MM.1S (cell line): Measurements from ENCODE around the gene RPF1.

ENCODE experiments used
- EZH2 ChIP-seq: fragments of 300-600 bp; sonication (generic); optimal IDR thresholded peaks from 2 replicates; pipeline ENCODE3; 2017; ENCODE audit warnings: low read depth, mild to moderate bottlenecking, antibody characterized with exemption, low read length, mixed read lengths
- TF ChIP-seq, protein P1 (sequence below): fragments of 300-600 bp; sonication (generic); IDR thresholded peaks from 2 replicates; pipeline ENCODE4 v1.5.1; 2016; ENCODE audit warnings: antibody characterized with exemption, low read length, mixed read lengths

DNA sequence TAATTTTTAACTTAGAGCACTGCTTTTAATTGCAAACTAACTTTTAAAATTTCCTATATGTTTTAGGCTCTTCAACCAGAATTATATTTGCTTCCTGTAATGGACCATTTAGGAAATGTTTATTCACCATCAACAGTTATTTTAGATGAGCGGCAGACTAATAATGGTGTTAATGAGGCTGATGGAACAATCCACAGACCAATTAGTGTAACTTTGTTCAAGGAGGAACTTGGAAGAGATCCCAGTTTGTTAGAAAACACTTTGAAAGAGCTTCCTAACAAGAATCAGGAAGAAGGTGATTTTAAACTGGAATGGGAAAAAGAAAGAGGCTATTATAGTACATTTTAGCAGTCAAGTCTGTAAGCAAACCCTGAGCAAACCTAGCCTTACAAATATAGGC is 46.7 kb downstream of the RPF1 start:
- TF ChIP-seq, protein P1, sequence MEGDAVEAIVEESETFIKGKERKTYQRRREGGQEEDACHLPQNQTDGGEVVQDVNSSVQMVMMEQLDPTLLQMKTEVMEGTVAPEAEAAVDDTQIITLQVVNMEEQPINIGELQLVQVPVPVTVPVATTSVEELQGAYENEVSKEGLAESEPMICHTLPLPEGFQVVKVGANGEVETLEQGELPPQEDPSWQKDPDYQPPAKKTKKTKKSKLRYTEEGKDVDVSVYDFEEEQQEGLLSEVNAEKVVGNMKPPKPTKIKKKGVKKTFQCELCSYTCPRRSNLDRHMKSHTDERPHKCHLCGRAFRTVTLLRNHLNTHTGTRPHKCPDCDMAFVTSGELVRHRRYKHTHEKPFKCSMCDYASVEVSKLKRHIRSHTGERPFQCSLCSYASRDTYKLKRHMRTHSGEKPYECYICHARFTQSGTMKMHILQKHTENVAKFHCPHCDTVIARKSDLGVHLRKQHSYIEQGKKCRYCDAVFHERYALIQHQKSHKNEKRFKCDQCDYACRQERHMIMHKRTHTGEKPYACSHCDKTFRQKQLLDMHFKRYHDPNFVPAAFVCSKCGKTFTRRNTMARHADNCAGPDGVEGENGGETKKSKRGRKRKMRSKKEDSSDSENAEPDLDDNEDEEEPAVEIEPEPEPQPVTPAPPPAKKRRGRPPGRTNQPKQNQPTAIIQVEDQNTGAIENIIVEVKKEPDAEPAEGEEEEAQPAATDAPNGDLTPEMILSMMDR = no peak
- TF ChIP-seq EZH2 = no peak
